ENCODE measurements around the gene B3GNT8.

DNA sequence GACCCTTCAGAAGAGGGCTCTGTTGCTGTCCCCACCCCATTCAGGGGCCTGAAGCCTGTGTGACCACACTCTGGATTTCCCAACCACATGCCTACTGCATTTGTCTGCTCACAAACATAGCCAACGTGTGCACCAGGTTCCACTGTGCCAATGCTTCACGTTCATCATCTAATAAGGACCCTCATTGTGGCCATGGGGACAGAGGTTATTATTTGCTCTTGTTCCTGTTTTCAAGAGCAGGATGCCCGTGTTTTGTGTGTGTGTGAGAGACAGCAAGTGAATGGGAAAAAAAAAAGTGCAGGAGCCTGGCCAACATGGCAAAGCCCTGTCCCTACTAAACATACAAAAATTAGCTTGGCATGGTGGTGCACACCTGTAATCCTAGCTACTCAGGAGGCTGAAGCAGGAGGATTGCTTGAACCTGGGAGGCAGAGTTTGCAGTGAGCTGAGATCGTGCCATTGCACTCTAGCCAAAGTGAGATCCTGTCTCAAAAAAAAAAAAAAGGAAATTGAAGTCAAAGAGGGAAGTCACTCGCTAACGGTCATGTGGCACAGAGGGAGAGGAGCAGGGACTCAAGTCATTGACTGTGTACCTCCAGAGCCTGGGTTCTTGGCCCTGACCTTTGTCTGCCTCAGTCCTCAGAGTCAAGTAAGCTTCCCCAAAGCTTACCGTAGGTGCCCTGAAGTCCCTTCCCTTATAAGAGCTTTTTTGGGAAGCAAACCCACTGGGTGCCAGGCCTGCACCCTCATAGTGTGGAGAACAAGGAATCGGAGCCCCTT lies 6.9 kb downstream of the B3GNT8 start:
- TF ChIP-seq, protein P1, sequence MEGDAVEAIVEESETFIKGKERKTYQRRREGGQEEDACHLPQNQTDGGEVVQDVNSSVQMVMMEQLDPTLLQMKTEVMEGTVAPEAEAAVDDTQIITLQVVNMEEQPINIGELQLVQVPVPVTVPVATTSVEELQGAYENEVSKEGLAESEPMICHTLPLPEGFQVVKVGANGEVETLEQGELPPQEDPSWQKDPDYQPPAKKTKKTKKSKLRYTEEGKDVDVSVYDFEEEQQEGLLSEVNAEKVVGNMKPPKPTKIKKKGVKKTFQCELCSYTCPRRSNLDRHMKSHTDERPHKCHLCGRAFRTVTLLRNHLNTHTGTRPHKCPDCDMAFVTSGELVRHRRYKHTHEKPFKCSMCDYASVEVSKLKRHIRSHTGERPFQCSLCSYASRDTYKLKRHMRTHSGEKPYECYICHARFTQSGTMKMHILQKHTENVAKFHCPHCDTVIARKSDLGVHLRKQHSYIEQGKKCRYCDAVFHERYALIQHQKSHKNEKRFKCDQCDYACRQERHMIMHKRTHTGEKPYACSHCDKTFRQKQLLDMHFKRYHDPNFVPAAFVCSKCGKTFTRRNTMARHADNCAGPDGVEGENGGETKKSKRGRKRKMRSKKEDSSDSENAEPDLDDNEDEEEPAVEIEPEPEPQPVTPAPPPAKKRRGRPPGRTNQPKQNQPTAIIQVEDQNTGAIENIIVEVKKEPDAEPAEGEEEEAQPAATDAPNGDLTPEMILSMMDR (IDR thresholded peaks at IDR 0.05; ENCODE audit: insufficient read depth, low read depth, low read length): no peak
- no peak for TF ChIP-seq EZH2 (IDR thresholded peaks at IDR 0.05; ENCODE audit: insufficient read depth, low read length)

Measured in astrocyte (in vitro differentiated cells and primary cell).